ENCODE measurements around the gene MUC20. TPM values are rescaled to one million over a fixed set of nuclear protein-coding genes. Genes with fewer than 3 reads are reported as not detected.

MUC20 gene
- total RNA-seq, 6 experiments from 2014 or later, result 0.11 to 0.17 (median 0.14) TPM; not detected in 3

GRCh38 chr3:195703776-195704175, 17.0 kb upstream of the MUC20 start:
- TF ChIP-seq CTCF (IDR thresholded peaks at IDR 0.05), result no peak
- DNase-seq, result no peak
- peaks cover 6% of the 10 kb centered on the region for H3K4me1 Mint-ChIP-seq (ENCODE audit: low read depth)
- H3K4me3 Mint-ChIP-seq, result no peak overlapping the region
- peaks cover 3% of the 10 kb centered on the region for H3K27me3 Mint-ChIP-seq (ENCODE audit: insufficient read depth)
- H3K9me3 Mint-ChIP-seq, result no peaks in the 10 kb centered on the region
- H3K36me3 Mint-ChIP-seq (ENCODE audit: low read depth), result peaks cover 4% of the 10 kb centered on the region
- H3K27ac Mint-ChIP-seq, result no peak overlapping the region

GRCh38 chr3:195704433-195704999, 16.3 kb upstream of the MUC20 start:
- H3K4me3 Mint-ChIP-seq, result no peak overlapping the region
- peaks cover 9% of the 10 kb centered on the region for H3K4me1 Mint-ChIP-seq (ENCODE audit: low read depth)
- no peaks in the 10 kb centered on the region for H3K36me3 Mint-ChIP-seq (ENCODE audit: low read depth)

GRCh38 chr3:195705081-195705991, 15.4 kb upstream of the MUC20 start:
- TF ChIP-seq CTCF (IDR thresholded peaks at IDR 0.05), result no peak
- Mint-ChIP-seq H3K9me3 (no peaks in the 10 kb centered on the region), H3K27ac (no peak overlapping the region), H3K36me3 (ENCODE audit: low read depth) (no peaks in the 10 kb centered on the region), H3K4me1 (ENCODE audit: low read depth) (peaks cover 9% of the 10 kb centered on the region), H3K4me3 (no peak overlapping the region), H3K27me3 (ENCODE audit: insufficient read depth) (peaks cover 3% of the 10 kb centered on the region)
- DNase-seq, result no peak

More at GRCh38 chr3:195704433-195704999, 16.3 kb upstream of the MUC20 start:
- no peak for TF ChIP-seq CTCF (IDR thresholded peaks at IDR 0.05)
- DNase-seq, result no peak
- Mint-ChIP-seq H3K9me3 (no peaks in the 10 kb centered on the region), H3K27me3 (ENCODE audit: insufficient read depth) (peaks cover 3% of the 10 kb centered on the region), H3K27ac (no peak overlapping the region)

GRCh38 chr3:195708061-195708460, 12.7 kb upstream of the MUC20 start:
- H3K27ac Mint-ChIP-seq, result no peak overlapping the region
- H3K36me3 Mint-ChIP-seq (ENCODE audit: low read depth), result no peaks in the 10 kb centered on the region
- H3K9me3 Mint-ChIP-seq, result no peaks in the 10 kb centered on the region
- no peak overlapping the region for H3K4me3 Mint-ChIP-seq
- peaks cover 4% of the 10 kb centered on the region for H3K27me3 Mint-ChIP-seq (ENCODE audit: insufficient read depth)
- DNase-seq, result no peak
- TF ChIP-seq CTCF (IDR thresholded peaks at IDR 0.05), result no peak
- peaks cover 9% of the 10 kb centered on the region for H3K4me1 Mint-ChIP-seq (ENCODE audit: low read depth)

GRCh38 chr3:195708626-195709481, 11.9 kb upstream of the MUC20 start:
- no peak for DNase-seq
- Mint-ChIP-seq H3K27me3 (ENCODE audit: insufficient read depth) (peaks cover 4% of the 10 kb centered on the region), H3K9me3 (no peaks in the 10 kb centered on the region)

More at GRCh38 chr3:195708626-195709481, 11.9 kb upstream of the MUC20 start:
- H3K36me3 Mint-ChIP-seq (ENCODE audit: low read depth), result no peaks in the 10 kb centered on the region
- H3K4me1 Mint-ChIP-seq (ENCODE audit: low read depth), result peaks cover 9% of the 10 kb centered on the region
- H3K4me3 Mint-ChIP-seq, result no peak overlapping the region; the same call in 1 of the 2 replicates
- TF ChIP-seq CTCF (IDR thresholded peaks at IDR 0.05), result no peak
- no peak overlapping the region for H3K27ac Mint-ChIP-seq

Measured in HFFc6 (cell line).